IMR-90 (cell line): Measurements from ENCODE around the gene CNPY2. TPM values are rescaled to one million over a fixed set of nuclear protein-coding genes. Genes with fewer than 3 reads are reported as not detected.

Experiments used
- ATAC-seq: fragments of 200-7000 bp; cut with Tn5 transposase; 2 replicates; pipeline ENCODE4 v1.9.1; 2020; ENCODE audit warnings: low read depth, mild to moderate bottlenecking, moderate library complexity
- BruUV-seq: library from RNA; stranded (reverse); fragments of 400-500 nt; replicated peaks from 2 replicates; lab custom pipeline; 2021; lab: Mats Ljungman, UMichigan
- CTCF ChIA-PET: fragments of 300-600 bp; formaldehyde crosslinking; extraction: SDS; loops from one replicate; lab custom pipeline; 2021; ENCODE audit warnings: antibody characterized with exemption; lab: Yijun Ruan, JAX
- POLR2A ChIA-PET: fragments of 300-600 bp; sonication (Branson Sonifier 250); formaldehyde crosslinking; loops from one replicate; lab custom pipeline; 2022; ENCODE audit warnings: antibody characterized with exemption; ENCODE audit not compliant: unreplicated experiment; lab: Charles Lee
- DNase-seq: peaks from one replicate; pipeline ENCODE4 v3.0.0; 2013
- H2AFZ ChIP-seq: replicated peaks from 2 replicates; pipeline ENCODE3; 2013; ENCODE audit warnings: low read length, mild to moderate bottlenecking; ENCODE audit not compliant: poor library complexity
- H2AK5ac ChIP-seq: 2 replicates; pipeline ENCODE4 v1.6.1; 2013; ENCODE audit warnings: low read depth, low read length, inconsistent platforms
- H2AK9ac ChIP-seq: replicated peaks from 2 replicates; pipeline ENCODE3; 2013; ENCODE audit warnings: mild to moderate bottlenecking, low read depth, low read length, moderate library complexity; ENCODE audit not compliant: poor library complexity
- H2BK120ac ChIP-seq: 2 replicates; pipeline ENCODE4 v1.6.1; 2013; ENCODE audit warnings: low read depth, low read length, inconsistent platforms
- H2BK15ac ChIP-seq: 3 replicates; pipeline ENCODE4 v1.6.1; 2013; ENCODE audit warnings: low read depth, low read length, inconsistent platforms
- H2BK20ac ChIP-seq: 2 replicates; pipeline ENCODE4 v1.6.1; 2013; ENCODE audit warnings: low read depth, mild to moderate bottlenecking, inconsistent platforms, low read length, moderate library complexity
- H2BK5ac ChIP-seq: 2 replicates; pipeline ENCODE4 v1.6.1; 2013; ENCODE audit warnings: mild to moderate bottlenecking, low read depth, low read length, inconsistent platforms; ENCODE audit not compliant: poor library complexity, severe bottlenecking
- H3K14ac ChIP-seq: replicated peaks from 2 replicates; pipeline ENCODE4 v1.6.1; 2013; ENCODE audit warnings: low read depth, low read length, inconsistent platforms
- H3K18ac ChIP-seq: 2 replicates; pipeline ENCODE4 v1.6.1; 2013; ENCODE audit warnings: low read depth, low read length, control low read depth
- H3K23ac ChIP-seq: 2 replicates; pipeline ENCODE4 v1.6.1; 2013; ENCODE audit warnings: low read depth, low read length, inconsistent platforms
- H3K27ac ChIP-seq: 2 replicates; pipeline ENCODE4 v1.5.1; 2013; ENCODE audit warnings: mild to moderate bottlenecking, control low read depth, low read length; ENCODE audit not compliant: insufficient read depth
- H3K27me3 ChIP-seq: 2 replicates; pipeline ENCODE4 v1.6.1; 2013; ENCODE audit warnings: low read length; ENCODE audit not compliant: control insufficient read depth, insufficient read depth
- H3K36me3 ChIP-seq: 2 replicates; pipeline ENCODE4 v1.6.1; 2013; ENCODE audit warnings: low read length, mixed read lengths; ENCODE audit not compliant: control insufficient read depth, insufficient read depth
- H3K4ac ChIP-seq: 2 replicates; pipeline ENCODE4 v1.6.1; 2013; ENCODE audit warnings: low read depth, low read length, inconsistent platforms
- H3K4me1 ChIP-seq: 2 replicates; pipeline ENCODE4 v1.6.1; 2013; ENCODE audit warnings: low read length, mixed read lengths; ENCODE audit not compliant: control insufficient read depth, insufficient read depth
- H3K4me2 ChIP-seq: 2 replicates; pipeline ENCODE4 v1.6.1; 2013; ENCODE audit warnings: low read depth, mild to moderate bottlenecking, control low read depth, low read length, moderate library complexity
- H3K4me3 ChIP-seq: 2 replicates; pipeline ENCODE4 v1.5.1; 2013; ENCODE audit warnings: low read depth, mild to moderate bottlenecking, control low read depth, low read length, moderate library complexity; ENCODE audit not compliant: insufficient read depth
- H3K56ac ChIP-seq: 2 replicates; pipeline ENCODE4 v1.6.1; 2013; ENCODE audit warnings: low read length, inconsistent platforms; ENCODE audit not compliant: insufficient read depth; ENCODE audit errors: extremely low read depth
- H3K79me1 ChIP-seq, 2 experiments: 2 replicates each; pipeline ENCODE4 v1.6.1; 2013; ENCODE audit warnings: low read length in 2 of 2, inconsistent platforms in 1 of 2, low read depth in 1 of 2
- H3K9ac ChIP-seq: 2 replicates; pipeline ENCODE4 v1.6.1; 2013; ENCODE audit warnings: low read depth, low read length, control low read depth
- H3K9me1 ChIP-seq: 2 replicates; pipeline ENCODE4 v1.6.1; 2013; ENCODE audit warnings: low read length, inconsistent platforms; ENCODE audit not compliant: insufficient read depth
- H3K9me3 ChIP-seq: 2 replicates; pipeline ENCODE4 v1.6.1; 2013; ENCODE audit warnings: low read length; ENCODE audit not compliant: control insufficient read depth, insufficient read depth
- H4K20me1 ChIP-seq: 2 replicates; pipeline ENCODE4 v1.6.1; 2013; ENCODE audit warnings: low read length, inconsistent platforms; ENCODE audit not compliant: insufficient read depth
- H4K5ac ChIP-seq: 2 replicates; pipeline ENCODE4 v1.6.1; 2013; ENCODE audit warnings: mild to moderate bottlenecking, low read depth, low read length, control low read depth
- H4K8ac ChIP-seq, 2 experiments: 2 replicates each; pipeline ENCODE4 v1.6.1; 2013; ENCODE audit warnings: low read depth in 2 of 2, low read length in 2 of 2, control low read depth in 1 of 2, inconsistent platforms in 1 of 2
- H4K91ac ChIP-seq: 2 replicates; pipeline ENCODE4 v1.6.1; 2013; ENCODE audit warnings: low read depth, low read length, inconsistent platforms; ENCODE audit not compliant: insufficient read depth
- BHLHE40 ChIP-seq: fragments of 150-350 bp; IDR thresholded peaks from 2 replicates; pipeline ENCODE4 v1.6.1; 2016; ENCODE audit warnings: mild to moderate bottlenecking, low read depth, low read length
- CEBPB ChIP-seq: IDR thresholded peaks from 2 replicates; pipeline ENCODE4 v1.6.1; 2012; ENCODE audit warnings: low read depth, low read length, improper control_type of control experiment
- CHD1 ChIP-seq: IDR thresholded peaks from 2 replicates; pipeline ENCODE4 v1.6.1; 2012; ENCODE audit warnings: low read depth, low read length, improper control_type of control experiment
- CTCF ChIP-seq: conservative IDR thresholded peaks from 2 replicates; pipeline ENCODE4 v1.5.1; 2012; ENCODE audit warnings: mild to moderate bottlenecking, low read depth, low read length, improper control_type of control experiment
- ELK1 ChIP-seq: fragments of 150-350 bp; IDR thresholded peaks from 2 replicates; pipeline ENCODE4 v1.6.1; 2016; ENCODE audit warnings: low read depth, mild to moderate bottlenecking, low read length, moderate library complexity, borderline replicate concordance
- FOS ChIP-seq: fragments of 150-350 bp; IDR thresholded peaks from 2 replicates; pipeline ENCODE4 v1.6.1; 2016; ENCODE audit warnings: low read depth, low read length
- MAFK ChIP-seq: IDR thresholded peaks from 2 replicates; pipeline ENCODE4 v1.6.1; 2012; ENCODE audit warnings: low read depth, low read length, improper control_type of control experiment
- MAZ ChIP-seq: IDR thresholded peaks from 2 replicates; pipeline ENCODE4 v1.6.1; 2012; ENCODE audit warnings: low read depth, mild to moderate bottlenecking, low read length, improper control_type of control experiment, moderate library complexity, borderline replicate concordance
- MXI1 ChIP-seq: IDR thresholded peaks from 2 replicates; pipeline ENCODE4 v1.6.1; 2012; ENCODE audit warnings: low read depth, mild to moderate bottlenecking, low read length, moderate library complexity, borderline replicate concordance
- NFE2L2 ChIP-seq: fragments of 150-350 bp; IDR thresholded peaks from 2 replicates; pipeline ENCODE4 v1.6.1; 2016; ENCODE audit warnings: low read depth, mild to moderate bottlenecking, low read length
- POLR2A ChIP-seq: IDR thresholded peaks from 2 replicates; pipeline ENCODE4 v1.6.1; 2012; ENCODE audit warnings: mild to moderate bottlenecking, low read depth, low read length
- RAD21 ChIP-seq: IDR thresholded peaks from 2 replicates; pipeline ENCODE4 v1.6.1; 2012; ENCODE audit warnings: low read length, improper control_type of control experiment
- RCOR1 ChIP-seq: IDR thresholded peaks from 2 replicates; pipeline ENCODE4 v1.6.1; 2012; ENCODE audit warnings: mild to moderate bottlenecking, low read length, improper control_type of control experiment; ENCODE audit not compliant: insufficient replicate concordance
- RFX5 ChIP-seq: IDR thresholded peaks from 2 replicates; pipeline ENCODE4 v1.8.0; 2012; ENCODE audit warnings: low read depth, mild to moderate bottlenecking, low read length, moderate library complexity
- SMC3 ChIP-seq: fragments of 150-350 bp; IDR thresholded peaks from 2 replicates; pipeline ENCODE4 v1.6.1; 2016; ENCODE audit warnings: low read depth, mild to moderate bottlenecking, antibody characterized with exemption, low read length, moderate library complexity
- USF2 ChIP-seq: fragments of 150-350 bp; IDR thresholded peaks from 2 replicates; pipeline ENCODE4 v1.6.1; 2017; ENCODE audit warnings: mild to moderate bottlenecking, antibody characterized with exemption, low read length, low read depth
- WGBS, 2 experiments: methylation state at CpG; one replicate each; pipeline versions ENCODE4 v1.1.5 to v1.1.7; 2013; ENCODE audit warnings: missing lambda C conversion rate in 2 of 2; ENCODE audit not compliant: insufficient read length in 1 of 2; ENCODE audit errors: extremely low coverage in 2 of 2; 5-methylcytosine and 5-hydroxymethylcytosine counted together
- dilution Hi-C: fragments of 300-500 bp; cut with HindIII; formaldehyde crosslinking; loops from one replicate; pipeline ENCODE4 v1.14.3; 2018; ENCODE audit warnings: low sequenced_read_pairs; ENCODE audit not compliant: unreplicated experiment
- in situ Hi-C: fragments of 300-500 bp; cut with MboI; formaldehyde crosslinking; loops from 3 replicates; pipeline ENCODE4 v1.14.3; 2019; ENCODE audit warnings: low sequenced_read_pairs, inconsistent platforms, mixed read lengths
- intact Hi-C: fragments of 100-400 bp; cut with micrococcal nuclease; formaldehyde crosslinking; loops from 2 replicates; pipeline ENCODE4 v1.10.0; 2022
- polyA plus RNA-seq, 3 experiments: library from polyadenylated mRNA; depleted of rRNA; stranded (reverse); fragments of >200 nt; gene quantifications; 2 replicates each; pipeline ENCODE4 v1.2.3, GENCODE V29; 2012; ENCODE audit warnings: low replicate concordance in 1 of 3
- total RNA-seq: library from RNA; depleted of rRNA; stranded (reverse); fragments of >200 nt; gene quantifications from 2 replicates; pipeline ENCODE4 v1.2.3, GENCODE V29; 2012

Gene CNPY2
- total and polyA plus RNA-seq, 2 of the 4 experiments (the other 2 are of a cell fraction): 65.2 to 175 TPM

DNA sequence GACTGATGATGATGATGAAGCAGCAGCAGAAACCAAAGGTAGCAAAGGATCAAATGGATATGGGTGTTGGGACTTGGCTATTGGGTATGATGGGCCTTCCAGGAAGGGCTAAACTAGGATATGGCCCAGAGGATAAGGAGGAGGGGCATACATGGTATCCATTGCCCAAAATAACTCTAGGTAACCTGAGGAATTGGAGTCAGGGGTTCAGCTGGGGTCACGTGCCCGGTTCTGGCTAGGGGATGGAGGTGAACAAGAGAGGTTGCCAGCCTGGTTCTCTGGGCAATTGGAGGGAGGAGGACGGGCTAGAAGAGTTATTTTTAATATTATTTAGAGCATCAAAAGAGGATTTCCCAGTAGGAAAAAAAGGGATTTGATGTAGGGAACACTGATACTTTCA, 54.9 kb downstream of the CNPY2 start:
- dilution Hi-C loops: no loop called here
- no peak overlapping the region for H2AFZ ChIP-seq
- CTCF ChIA-PET: interaction anchor here (0.8 kb wide), 1 partner anchor 39 kb away, joined by 3 read pairs; no protein-coding TSS in a partner anchor

More for the DNA sequence above, 54.9 kb downstream of the CNPY2 start:
- in situ Hi-C loops: no loop called here
- intact Hi-C loops: no loop called here
- peak overlapping the region; percentile 77; the same call in 1 of the 2 replicates for H4K5ac ChIP-seq
- peak overlapping the region; percentile 60; the same call in 2 of the 3 replicates for H2BK15ac ChIP-seq
- H3K23ac ChIP-seq: peak overlapping the region; percentile 34; the same call in 1 of the 2 replicates
- no peak overlapping the region for H3K4me3 ChIP-seq
- POLR2A ChIA-PET: no interaction called here
- H4K8ac ChIP-seq: peak overlapping the region; percentile 7 to 80; a peak in 2 of 4 replicates
- no peak overlapping the region for H3K9ac ChIP-seq
- H3K9me3 ChIP-seq: no peaks in the 10 kb centered on the region
- no CpG with 5 or more reads among the region's 3 CpGs for whole genome bisulfite sequencing, 2 experiments
- peak overlapping the region; percentile 74 for H3K4ac ChIP-seq
- peaks cover 11% of the 10 kb centered on the region for H3K36me3 ChIP-seq
- DNase-seq (no peak), ATAC-seq (no peak)
- peak overlapping the region; percentile 73; the same call in 1 of the 2 replicates for H4K91ac ChIP-seq
- H2AK9ac ChIP-seq: no peak overlapping the region
- peak overlapping the region; percentile 87; the same call in 1 of the 2 replicates for H3K18ac ChIP-seq
- H3K9me1 ChIP-seq: peaks cover 18% of the 10 kb centered on the region
- H3K56ac ChIP-seq: no peak overlapping the region
- H3K79me1 ChIP-seq: peaks cover 7 to 25% of the 10 kb centered on the region in 2 experiments
- H3K27ac ChIP-seq: no peak overlapping the region
- no peak overlapping the region for H3K4me2 ChIP-seq
- no peak for TF ChIP-seq BHLHE40
- no peak for TF ChIP-seq USF2
- no peak for TF ChIP-seq MXI1
- TF ChIP-seq MAFK: no peak
- no peak for TF ChIP-seq RFX5
- TF ChIP-seq NFE2L2: no peak
- TF ChIP-seq RCOR1: no peak
- TF ChIP-seq CEBPB: no peak
- no peak for TF ChIP-seq RAD21
- no peak for TF ChIP-seq FOS
- no peak for TF ChIP-seq MAZ
- no peak for TF ChIP-seq CHD1
- TF ChIP-seq POLR2A: no peak
- no peak for TF ChIP-seq SMC3
- no peak for TF ChIP-seq CTCF
- TF ChIP-seq ELK1: no peak
- no peaks in the 10 kb centered on the region for H3K27me3 ChIP-seq
- H2BK5ac ChIP-seq: peak overlapping the region; percentile 92
- peak overlapping the region; percentile 81 for H2AK5ac ChIP-seq
- H2BK20ac ChIP-seq: peak overlapping the region; percentile 84
- BruUV-seq: no TSS peak
- peaks cover 14% of the 10 kb centered on the region for H4K20me1 ChIP-seq
- peaks cover 18% of the 10 kb centered on the region for H3K4me1 ChIP-seq
- H3K14ac ChIP-seq: peak overlapping the region; percentile 71
- peak overlapping the region; percentile 89 for H2BK120ac ChIP-seq
